ENCODE results near the gene SLC35B2. TPM values are rescaled to one million over a fixed set of nuclear protein-coding genes. Genes with fewer than 3 reads are reported as not detected.

The SLC35B2 gene
- total RNA-seq, 1 experiment from 2014 or later: 28.9 TPM

DNA sequence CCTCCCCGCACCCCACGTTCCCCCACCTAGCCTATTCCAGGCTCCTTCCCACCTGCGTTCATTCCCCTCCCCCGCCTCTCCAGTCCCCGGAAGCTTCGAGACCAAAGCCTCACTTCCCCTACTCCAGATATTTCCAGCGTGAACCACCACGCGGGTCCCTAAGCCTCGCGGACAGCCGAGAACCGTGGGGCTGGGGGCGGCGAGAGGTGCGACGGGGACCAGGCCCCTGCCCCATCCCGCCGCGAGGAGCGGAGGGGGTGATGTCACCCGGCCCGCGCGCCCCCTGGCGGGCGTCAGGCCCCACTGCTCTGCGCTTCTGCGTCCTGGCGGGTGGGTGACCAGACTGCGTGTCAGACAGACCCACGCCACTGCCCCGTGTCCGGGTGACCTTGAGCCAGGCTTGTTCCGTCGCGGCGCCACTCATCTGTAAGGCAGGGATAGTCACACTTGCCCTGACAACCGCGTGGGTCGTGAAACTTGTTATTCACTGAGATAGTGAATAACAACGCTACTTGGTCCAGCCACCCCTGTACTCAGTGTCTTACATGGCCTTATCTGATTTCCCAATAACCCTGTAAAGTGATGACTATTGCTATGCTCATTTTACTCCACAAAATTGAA, 19.4 kb downstream of the SLC35B2 start (continued):
- no peak for TF ChIP-seq E2F4 (CRISPR knock-in tag; IDR thresholded peaks at IDR 0.05; ENCODE audit: borderline replicate concordance, low read depth)
- TF ChIP-seq ZNF396 (CRISPR knock-in tag; IDR thresholded peaks at IDR 0.05; ENCODE audit: borderline replicate concordance): no peak
- TF ChIP-seq PRRX2 (CRISPR knock-in tag; IDR thresholded peaks at IDR 0.05): peak; percentile 89
- no peak for TF ChIP-seq AFF4 (CRISPR knock-in tag; IDR thresholded peaks at IDR 0.05; ENCODE audit: borderline replicate concordance)
- 0 out of 2 replicates have a peak, but pooled peaks have one; percentile 68 for TF ChIP-seq ATF1 (CRISPR knock-in tag; IDR thresholded peaks at IDR 0.05)
- peak; percentile 30; the same call in 1 of the 2 replicates for TF ChIP-seq MAX (CRISPR knock-in tag; IDR thresholded peaks at IDR 0.05)
- no peak for TF ChIP-seq E2F1 (CRISPR knock-in tag; IDR thresholded peaks at IDR 0.05)
- TF ChIP-seq CREM (CRISPR knock-in tag; IDR thresholded peaks at IDR 0.05): peak; percentile 84
- no peak for TF ChIP-seq IRF2 (CRISPR knock-in tag; IDR thresholded peaks at IDR 0.05; ENCODE audit: borderline replicate concordance, low read depth)
- TF ChIP-seq JUN (CRISPR knock-in tag; IDR thresholded peaks at IDR 0.05): no peak
- TF ChIP-seq NR2C2 (CRISPR knock-in tag; IDR thresholded peaks at IDR 0.05): no peak
- peak; percentile 89; the same call in 1 of the 2 replicates for TF ChIP-seq ETV6 (CRISPR knock-in tag; IDR thresholded peaks at IDR 0.05)
- TF ChIP-seq ZNF425 (CRISPR knock-in tag; conservative IDR thresholded peaks at IDR 0.05): peak; percentile 63; the same call in 1 of the 2 replicates
- TF ChIP-seq NFATC4 (CRISPR knock-in tag; IDR thresholded peaks at IDR 0.05): no peak
- TF ChIP-seq, protein P1, sequence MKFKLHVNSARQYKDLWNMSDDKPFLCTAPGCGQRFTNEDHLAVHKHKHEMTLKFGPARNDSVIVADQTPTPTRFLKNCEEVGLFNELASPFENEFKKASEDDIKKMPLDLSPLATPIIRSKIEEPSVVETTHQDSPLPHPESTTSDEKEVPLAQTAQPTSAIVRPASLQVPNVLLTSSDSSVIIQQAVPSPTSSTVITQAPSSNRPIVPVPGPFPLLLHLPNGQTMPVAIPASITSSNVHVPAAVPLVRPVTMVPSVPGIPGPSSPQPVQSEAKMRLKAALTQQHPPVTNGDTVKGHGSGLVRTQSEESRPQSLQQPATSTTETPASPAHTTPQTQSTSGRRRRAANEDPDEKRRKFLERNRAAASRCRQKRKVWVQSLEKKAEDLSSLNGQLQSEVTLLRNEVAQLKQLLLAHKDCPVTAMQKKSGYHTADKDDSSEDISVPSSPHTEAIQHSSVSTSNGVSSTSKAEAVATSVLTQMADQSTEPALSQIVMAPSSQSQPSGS (CRISPR knock-in tag; IDR thresholded peaks at IDR 0.05; ENCODE audit: borderline replicate concordance, low read depth): no peak
- TF ChIP-seq GRHL2 (CRISPR knock-in tag; IDR thresholded peaks at IDR 0.05; ENCODE audit: insufficient replicate concordance, severe bottlenecking): no peak
- TF ChIP-seq, protein P2, sequence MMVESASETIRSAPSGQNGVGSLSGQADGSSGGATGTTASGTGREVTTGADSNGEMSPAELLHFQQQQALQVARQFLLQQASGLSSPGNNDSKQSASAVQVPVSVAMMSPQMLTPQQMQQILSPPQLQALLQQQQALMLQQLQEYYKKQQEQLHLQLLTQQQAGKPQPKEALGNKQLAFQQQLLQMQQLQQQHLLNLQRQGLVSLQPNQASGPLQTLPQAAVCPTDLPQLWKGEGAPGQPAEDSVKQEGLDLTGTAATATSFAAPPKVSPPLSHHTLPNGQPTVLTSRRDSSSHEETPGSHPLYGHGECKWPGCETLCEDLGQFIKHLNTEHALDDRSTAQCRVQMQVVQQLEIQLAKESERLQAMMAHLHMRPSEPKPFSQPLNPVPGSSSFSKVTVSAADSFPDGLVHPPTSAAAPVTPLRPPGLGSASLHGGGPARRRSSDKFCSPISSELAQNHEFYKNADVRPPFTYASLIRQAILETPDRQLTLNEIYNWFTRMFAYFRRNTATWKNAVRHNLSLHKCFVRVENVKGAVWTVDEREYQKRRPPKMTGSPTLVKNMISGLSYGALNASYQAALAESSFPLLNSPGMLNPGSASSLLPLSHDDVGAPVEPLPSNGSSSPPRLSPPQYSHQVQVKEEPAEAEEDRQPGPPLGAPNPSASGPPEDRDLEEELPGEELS (CRISPR knock-in tag; IDR thresholded peaks at IDR 0.05): peak; percentile 74; the same call in 1 of the 2 replicates
- TF ChIP-seq TCF7 (CRISPR knock-in tag; IDR thresholded peaks at IDR 0.05; ENCODE audit: low read depth): no peak
- no peak for TF ChIP-seq USF1 (CRISPR knock-in tag; IDR thresholded peaks at IDR 0.05)
- TF ChIP-seq ZNF416 (CRISPR knock-in tag; IDR thresholded peaks at IDR 0.05): no peak
- no peak for TF ChIP-seq SOX15 (CRISPR knock-in tag; IDR thresholded peaks at IDR 0.05)
- TF ChIP-seq, protein P3, sequence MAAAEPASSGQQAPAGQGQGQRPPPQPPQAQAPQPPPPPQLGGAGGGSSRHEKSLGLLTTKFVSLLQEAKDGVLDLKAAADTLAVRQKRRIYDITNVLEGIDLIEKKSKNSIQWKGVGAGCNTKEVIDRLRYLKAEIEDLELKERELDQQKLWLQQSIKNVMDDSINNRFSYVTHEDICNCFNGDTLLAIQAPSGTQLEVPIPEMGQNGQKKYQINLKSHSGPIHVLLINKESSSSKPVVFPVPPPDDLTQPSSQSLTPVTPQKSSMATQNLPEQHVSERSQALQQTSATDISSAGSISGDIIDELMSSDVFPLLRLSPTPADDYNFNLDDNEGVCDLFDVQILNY (CRISPR knock-in tag; IDR thresholded peaks at IDR 0.05): peak; percentile 74; the same call in 1 of the 2 replicates
- TF ChIP-seq MXD4 (CRISPR knock-in tag; IDR thresholded peaks at IDR 0.05; ENCODE audit: borderline replicate concordance): no peak
- TF ChIP-seq ZNF121 (CRISPR knock-in tag; IDR thresholded peaks at IDR 0.05): no peak
- TF ChIP-seq FOXK1 (CRISPR knock-in tag; IDR thresholded peaks at IDR 0.05): no peak
- TF ChIP-seq GABPB1 (CRISPR knock-in tag; IDR thresholded peaks at IDR 0.05): peak; percentile 69
